SK-N-SH treated with all-trans-retinoic acid at 6 μM for 48 hours (cell line): ENCODE data around the gene TMEM176B.
"Not testable (repeated sequence)": the region's sequence is repeated elsewhere in the genome, so short reads cannot be mapped to it uniquely, and the experiment has no call there.

Experiments used
- ATAC-seq: fragments of 200-7000 bp; cut with Tn5 transposase; 3 replicates; pipeline ENCODE4 v1.9.1; 2020; ENCODE audit warnings: mild to moderate bottlenecking, moderate library complexity
- ARNTL ChIP-seq: fragments of 450-650 bp; formaldehyde crosslinking; IDR thresholded peaks from 2 replicates; pipeline ENCODE4 v1.5.0; 2020; ENCODE audit warnings: low read depth, mild to moderate bottlenecking, moderate library complexity, borderline replicate concordance
- CSDC2 ChIP-seq: fragments of 250-450 bp; sonication (Bioruptor Pico); IDR thresholded peaks from 2 replicates; pipeline ENCODE4 v1.5.0; 2020; ENCODE audit warnings: mild to moderate bottlenecking, moderate library complexity
- ESRRG ChIP-seq: fragments of 250-450 bp; sonication (Bioruptor Pico); IDR thresholded peaks from 2 replicates; pipeline ENCODE4 v1.6.1; 2021; ENCODE audit warnings: mild to moderate bottlenecking
- GLIS3 ChIP-seq: fragments of 250-450 bp; sonication (Bioruptor Pico); IDR thresholded peaks from 2 replicates; pipeline ENCODE4 v1.5.0; 2020; ENCODE audit warnings: mild to moderate bottlenecking, moderate library complexity
- ISL1 ChIP-seq: fragments of 250-450 bp; sonication (Bioruptor Pico); IDR thresholded peaks from 2 replicates; pipeline ENCODE4 v2.1.2; 2022; ENCODE audit warnings: mild to moderate bottlenecking, moderate library complexity
- PPARA ChIP-seq: fragments of 250-450 bp; sonication (Bioruptor Pico); IDR thresholded peaks from 2 replicates; pipeline ENCODE4 v1.5.0; 2020; ENCODE audit warnings: mild to moderate bottlenecking, borderline replicate concordance
- RARB ChIP-seq: fragments of 250-450 bp; sonication (Bioruptor Pico); IDR thresholded peaks from 2 replicates; pipeline ENCODE4 v1.8.0; 2021; ENCODE audit warnings: mild to moderate bottlenecking, moderate library complexity
- SNAI2 ChIP-seq: fragments of 250-450 bp; sonication (Bioruptor Pico); IDR thresholded peaks from 2 replicates; pipeline ENCODE4 v1.5.0; 2020; ENCODE audit warnings: mild to moderate bottlenecking, moderate library complexity
- TCF4 ChIP-seq: fragments of 250-450 bp; sonication (Bioruptor Pico); IDR thresholded peaks from 2 replicates; pipeline ENCODE4 v1.8.0; 2021; ENCODE audit warnings: mild to moderate bottlenecking, moderate library complexity, borderline replicate concordance
- ZC3H10 ChIP-seq: fragments of 250-450 bp; sonication (Bioruptor Pico); IDR thresholded peaks from 2 replicates; pipeline ENCODE4 v1.5.1; 2021; ENCODE audit warnings: mild to moderate bottlenecking, moderate library complexity
- ZNF70 ChIP-seq: fragments of 450-650 bp; formaldehyde crosslinking; IDR thresholded peaks from 2 replicates; pipeline ENCODE4 v1.5.0; 2020; ENCODE audit warnings: mild to moderate bottlenecking, moderate library complexity
- ZNF8 ChIP-seq: fragments of 450-650 bp; formaldehyde crosslinking; IDR thresholded peaks from 2 replicates; pipeline ENCODE4 v1.5.0; 2020; ENCODE audit warnings: mild to moderate bottlenecking, moderate library complexity
- TF ChIP-seq, protein P1 (sequence below): fragments of 250-450 bp; sonication (Bioruptor Pico); IDR thresholded peaks from 2 replicates; pipeline ENCODE4 v1.5.1; 2020; ENCODE audit warnings: low read depth, mild to moderate bottlenecking, moderate library complexity
- TF ChIP-seq, protein P2 (sequence below): fragments of 250-450 bp; sonication (Bioruptor Pico); IDR thresholded peaks from 2 replicates; pipeline ENCODE4 v1.5.0; 2020; ENCODE audit warnings: mild to moderate bottlenecking, moderate library complexity
- TF ChIP-seq, protein P3 (sequence below): fragments of 250-450 bp; sonication (Bioruptor Pico); IDR thresholded peaks from 2 replicates; pipeline ENCODE4 v1.8.0; 2021; ENCODE audit warnings: low read depth, mild to moderate bottlenecking, moderate library complexity, borderline replicate concordance
- TF ChIP-seq, protein P4 (sequence below): fragments of 250-450 bp; sonication (Bioruptor Pico); IDR thresholded peaks from 2 replicates; pipeline ENCODE4 v1.8.0; 2020; ENCODE audit warnings: mild to moderate bottlenecking, moderate library complexity, borderline replicate concordance
- TF ChIP-seq, protein P5 (sequence below): fragments of 250-450 bp; sonication (Bioruptor Pico); IDR thresholded peaks from 2 replicates; pipeline ENCODE4 v1.5.1; 2021; ENCODE audit warnings: mild to moderate bottlenecking, moderate library complexity

Gene TMEM176B

DNA sequence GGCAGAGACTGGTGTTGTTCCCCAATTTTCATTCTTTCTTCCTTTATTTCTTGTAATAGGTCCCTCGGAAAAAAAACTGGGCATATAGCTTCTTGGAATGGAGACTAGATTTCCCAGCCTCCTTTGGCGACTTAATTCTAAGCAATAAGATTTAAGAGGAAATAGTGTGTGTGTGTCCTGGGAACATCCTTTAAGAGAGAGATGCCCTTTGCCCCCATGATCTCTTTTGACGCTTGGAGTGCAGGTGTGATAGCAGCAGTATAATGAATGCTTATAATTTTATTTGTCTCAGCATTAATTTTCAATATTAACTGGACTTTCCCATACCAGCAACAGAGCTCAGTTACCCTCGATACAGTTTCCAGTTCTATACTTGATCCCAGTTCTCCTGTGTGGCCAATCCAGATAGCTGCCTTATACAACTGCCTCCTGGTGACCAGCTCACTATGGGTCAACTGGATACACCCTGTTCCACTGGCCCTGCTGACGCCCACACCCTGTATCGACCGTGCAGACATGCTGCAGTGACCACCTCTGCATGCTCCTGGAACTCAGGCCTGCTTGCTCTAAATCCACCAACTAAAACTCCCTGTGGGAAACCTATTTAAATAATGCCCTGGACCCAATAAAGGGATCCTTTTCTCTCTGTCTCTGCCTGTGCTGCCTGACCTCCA is 14.3 kb upstream of the TMEM176B start:
- ATAC-seq, result no peak
- TF ChIP-seq, protein P1, sequence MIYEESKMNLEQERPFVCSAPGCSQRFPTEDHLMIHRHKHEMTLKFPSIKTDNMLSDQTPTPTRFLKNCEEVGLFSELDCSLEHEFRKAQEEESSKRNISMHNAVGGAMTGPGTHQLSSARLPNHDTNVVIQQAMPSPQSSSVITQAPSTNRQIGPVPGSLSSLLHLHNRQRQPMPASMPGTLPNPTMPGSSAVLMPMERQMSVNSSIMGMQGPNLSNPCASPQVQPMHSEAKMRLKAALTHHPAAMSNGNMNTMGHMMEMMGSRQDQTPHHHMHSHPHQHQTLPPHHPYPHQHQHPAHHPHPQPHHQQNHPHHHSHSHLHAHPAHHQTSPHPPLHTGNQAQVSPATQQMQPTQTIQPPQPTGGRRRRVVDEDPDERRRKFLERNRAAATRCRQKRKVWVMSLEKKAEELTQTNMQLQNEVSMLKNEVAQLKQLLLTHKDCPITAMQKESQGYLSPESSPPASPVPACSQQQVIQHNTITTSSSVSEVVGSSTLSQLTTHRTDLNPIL (CRISPR knock-in tag), result no peak
- TF ChIP-seq TCF4 (CRISPR knock-in tag) (no peak), ZNF70 (CRISPR knock-in tag) (no peak), SNAI2 (CRISPR knock-in tag) (no peak), GLIS3 (CRISPR knock-in tag) (no peak), ZC3H10 (no peak), ESRRG (CRISPR knock-in tag) (no peak), RARB (CRISPR knock-in tag) (no peak), ZNF8 (CRISPR knock-in tag) (no peak), ISL1 (CRISPR knock-in tag) (no peak), PPARA (no peak)
- TF ChIP-seq, protein P2, sequence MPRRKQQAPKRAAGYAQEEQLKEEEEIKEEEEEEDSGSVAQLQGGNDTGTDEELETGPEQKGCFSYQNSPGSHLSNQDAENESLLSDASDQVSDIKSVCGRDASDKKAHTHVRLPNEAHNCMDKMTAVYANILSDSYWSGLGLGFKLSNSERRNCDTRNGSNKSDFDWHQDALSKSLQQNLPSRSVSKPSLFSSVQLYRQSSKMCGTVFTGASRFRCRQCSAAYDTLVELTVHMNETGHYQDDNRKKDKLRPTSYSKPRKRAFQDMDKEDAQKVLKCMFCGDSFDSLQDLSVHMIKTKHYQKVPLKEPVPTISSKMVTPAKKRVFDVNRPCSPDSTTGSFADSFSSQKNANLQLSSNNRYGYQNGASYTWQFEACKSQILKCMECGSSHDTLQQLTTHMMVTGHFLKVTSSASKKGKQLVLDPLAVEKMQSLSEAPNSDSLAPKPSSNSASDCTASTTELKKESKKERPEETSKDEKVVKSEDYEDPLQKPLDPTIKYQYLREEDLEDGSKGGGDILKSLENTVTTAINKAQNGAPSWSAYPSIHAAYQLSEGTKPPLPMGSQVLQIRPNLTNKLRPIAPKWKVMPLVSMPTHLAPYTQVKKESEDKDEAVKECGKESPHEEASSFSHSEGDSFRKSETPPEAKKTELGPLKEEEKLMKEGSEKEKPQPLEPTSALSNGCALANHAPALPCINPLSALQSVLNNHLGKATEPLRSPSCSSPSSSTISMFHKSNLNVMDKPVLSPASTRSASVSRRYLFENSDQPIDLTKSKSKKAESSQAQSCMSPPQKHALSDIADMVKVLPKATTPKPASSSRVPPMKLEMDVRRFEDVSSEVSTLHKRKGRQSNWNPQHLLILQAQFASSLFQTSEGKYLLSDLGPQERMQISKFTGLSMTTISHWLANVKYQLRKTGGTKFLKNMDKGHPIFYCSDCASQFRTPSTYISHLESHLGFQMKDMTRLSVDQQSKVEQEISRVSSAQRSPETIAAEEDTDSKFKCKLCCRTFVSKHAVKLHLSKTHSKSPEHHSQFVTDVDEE (CRISPR knock-in tag), result no peak
- TF ChIP-seq, protein P3, sequence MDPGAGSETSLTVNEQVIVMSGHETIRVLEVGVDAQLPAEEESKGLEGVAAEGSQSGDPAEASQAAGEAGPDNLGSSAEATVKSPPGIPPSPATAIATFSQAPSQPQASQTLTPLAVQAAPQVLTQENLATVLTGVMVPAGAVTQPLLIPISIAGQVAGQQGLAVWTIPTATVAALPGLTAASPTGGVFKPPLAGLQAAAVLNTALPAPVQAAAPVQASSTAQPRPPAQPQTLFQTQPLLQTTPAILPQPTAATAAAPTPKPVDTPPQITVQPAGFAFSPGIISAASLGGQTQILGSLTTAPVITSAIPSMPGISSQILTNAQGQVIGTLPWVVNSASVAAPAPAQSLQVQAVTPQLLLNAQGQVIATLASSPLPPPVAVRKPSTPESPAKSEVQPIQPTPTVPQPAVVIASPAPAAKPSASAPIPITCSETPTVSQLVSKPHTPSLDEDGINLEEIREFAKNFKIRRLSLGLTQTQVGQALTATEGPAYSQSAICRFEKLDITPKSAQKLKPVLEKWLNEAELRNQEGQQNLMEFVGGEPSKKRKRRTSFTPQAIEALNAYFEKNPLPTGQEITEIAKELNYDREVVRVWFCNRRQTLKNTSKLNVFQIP, result no peak
- TF ChIP-seq, protein P4, sequence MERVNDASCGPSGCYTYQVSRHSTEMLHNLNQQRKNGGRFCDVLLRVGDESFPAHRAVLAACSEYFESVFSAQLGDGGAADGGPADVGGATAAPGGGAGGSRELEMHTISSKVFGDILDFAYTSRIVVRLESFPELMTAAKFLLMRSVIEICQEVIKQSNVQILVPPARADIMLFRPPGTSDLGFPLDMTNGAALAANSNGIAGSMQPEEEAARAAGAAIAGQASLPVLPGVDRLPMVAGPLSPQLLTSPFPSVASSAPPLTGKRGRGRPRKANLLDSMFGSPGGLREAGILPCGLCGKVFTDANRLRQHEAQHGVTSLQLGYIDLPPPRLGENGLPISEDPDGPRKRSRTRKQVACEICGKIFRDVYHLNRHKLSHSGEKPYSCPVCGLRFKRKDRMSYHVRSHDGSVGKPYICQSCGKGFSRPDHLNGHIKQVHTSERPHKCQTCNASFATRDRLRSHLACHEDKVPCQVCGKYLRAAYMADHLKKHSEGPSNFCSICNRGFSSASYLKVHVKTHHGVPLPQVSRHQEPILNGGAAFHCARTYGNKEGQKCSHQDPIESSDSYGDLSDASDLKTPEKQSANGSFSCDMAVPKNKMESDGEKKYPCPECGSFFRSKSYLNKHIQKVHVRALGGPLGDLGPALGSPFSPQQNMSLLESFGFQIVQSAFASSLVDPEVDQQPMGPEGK (CRISPR knock-in tag), result no peak

DNA sequence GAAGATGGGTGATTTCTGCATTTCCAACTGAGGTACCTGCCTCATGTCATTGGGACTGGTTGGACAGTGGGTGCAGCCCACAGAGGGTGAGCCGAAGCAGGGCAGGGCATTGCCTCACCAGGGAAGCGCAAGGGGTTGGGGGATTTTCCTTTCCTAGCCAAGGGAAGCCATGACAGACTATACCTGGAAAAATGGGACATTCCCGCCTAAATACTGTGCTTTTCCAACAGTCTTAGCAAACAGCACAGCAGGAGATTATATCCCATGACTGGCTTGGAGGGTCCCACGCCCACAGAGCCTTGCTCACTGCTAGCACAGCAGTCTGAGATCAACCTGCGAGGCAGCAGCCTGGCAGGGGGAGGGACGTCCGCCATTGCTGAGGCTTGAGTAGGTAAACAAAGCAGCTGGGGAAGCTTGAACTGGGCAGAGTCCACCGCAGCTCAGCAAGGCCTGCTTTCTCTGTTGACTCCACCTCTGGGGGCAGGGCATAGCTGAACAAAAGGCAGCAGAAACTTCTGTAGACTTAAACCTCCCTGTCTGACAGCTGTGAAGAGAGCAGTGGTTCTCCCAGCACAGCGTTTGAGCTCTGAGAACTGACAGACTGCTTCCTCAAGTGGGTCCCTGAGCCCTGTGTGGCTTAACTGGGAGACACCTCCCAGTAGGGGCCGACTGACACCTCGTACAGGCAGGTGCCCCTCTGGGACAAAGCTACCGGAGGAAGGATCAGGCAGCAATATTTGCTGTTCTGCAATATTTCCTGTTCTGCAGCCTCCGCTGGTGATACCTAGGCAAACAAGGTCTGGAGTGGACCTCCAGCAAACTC is 7.7 kb upstream of the TMEM176B start:
- ATAC-seq, result not testable (repeated sequence)

DNA sequence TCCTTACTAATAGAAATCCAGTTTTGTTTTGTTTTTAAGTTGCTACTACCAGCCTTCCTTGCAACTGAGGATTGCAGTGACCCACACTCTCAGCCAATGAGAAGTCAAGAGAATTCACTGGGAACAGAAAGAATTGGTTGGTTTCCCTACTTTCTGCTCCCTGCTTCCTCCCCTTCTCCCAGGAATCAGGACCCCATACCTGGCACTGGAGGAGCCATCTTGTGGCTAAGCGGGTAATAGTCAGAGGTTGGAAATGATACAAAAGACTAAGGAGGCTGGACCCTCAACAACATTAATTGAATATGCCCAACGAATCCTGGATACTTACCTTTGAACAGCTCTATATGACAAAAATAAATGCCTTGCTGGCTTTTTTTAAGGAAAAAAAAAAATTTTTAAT is 6.7 kb upstream of the TMEM176B start:
- no peak for TF ChIP-seq ARNTL (CRISPR knock-in tag)
- TF ChIP-seq, protein P5, sequence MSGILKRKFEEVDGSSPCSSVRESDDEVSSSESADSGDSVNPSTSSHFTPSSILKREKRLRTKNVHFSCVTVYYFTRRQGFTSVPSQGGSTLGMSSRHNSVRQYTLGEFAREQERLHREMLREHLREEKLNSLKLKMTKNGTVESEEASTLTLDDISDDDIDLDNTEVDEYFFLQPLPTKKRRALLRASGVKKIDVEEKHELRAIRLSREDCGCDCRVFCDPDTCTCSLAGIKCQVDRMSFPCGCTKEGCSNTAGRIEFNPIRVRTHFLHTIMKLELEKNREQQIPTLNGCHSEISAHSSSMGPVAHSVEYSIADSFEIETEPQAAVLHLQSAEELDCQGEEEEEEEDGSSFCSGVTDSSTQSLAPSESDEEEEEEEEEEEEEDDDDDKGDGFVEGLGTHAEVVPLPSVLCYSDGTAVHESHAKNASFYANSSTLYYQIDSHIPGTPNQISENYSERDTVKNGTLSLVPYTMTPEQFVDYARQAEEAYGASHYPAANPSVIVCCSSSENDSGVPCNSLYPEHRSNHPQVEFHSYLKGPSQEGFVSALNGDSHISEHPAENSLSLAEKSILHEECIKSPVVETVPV, result no peak
- TF ChIP-seq, protein P3, result no peak
- TF ChIP-seq, protein P2 (CRISPR knock-in tag), result no peak
- no peak for TF ChIP-seq CSDC2 (CRISPR knock-in tag)
- TF ChIP-seq, protein P4 (CRISPR knock-in tag), result no peak
- TF ChIP-seq RARB (CRISPR knock-in tag), result no peak
- TF ChIP-seq GLIS3 (CRISPR knock-in tag), result no peak
- TF ChIP-seq, all 23 proteins: peak for 0
- ATAC-seq, result no peak
